GM19043 (cell line): ENCODE data around the gene THBS2.
"Not testable (repeated sequence)": the region's sequence is repeated elsewhere in the genome, so short reads cannot be mapped to it uniquely, and the experiment has no call there.

Source experiments
- ATAC-seq: cut with Tn5 transposase; IDR thresholded peaks from one replicate; pipeline ENCODE4 v1.9.1; 2021; ENCODE audit warnings: low read depth; ENCODE audit not compliant: unreplicated experiment

The THBS2 gene

GRCh38 chr6:169253337-169254238 lies at the start of gene THBS2:
Gene THBS2, minus strand, starts transcription at chr6:169253846. Its CDS starts 3,062 bp downstream, at chr6:169250784.
- ATAC-seq: no peak

- ATAC-seq: no peak
Observed at GRCh38 chr6:169302716-169303115, 49.1 kb upstream of the THBS2 start.

- no peak for ATAC-seq
Observed at GRCh38 chr6:169302255-169302654, 48.6 kb upstream of the THBS2 start.

GRCh38 chr6:169300916-169301315 lies 47.3 kb upstream of the THBS2 start:
- no peak for ATAC-seq

GRCh38 chr6:169298626-169299025 lies 45.0 kb upstream of the THBS2 start:
- not testable (repeated sequence) for ATAC-seq

- ATAC-seq: no peak
Observed at GRCh38 chr6:169296622-169297021, 43.0 kb upstream of the THBS2 start.

GRCh38 chr6:169296170-169296569 lies 42.5 kb upstream of the THBS2 start:
- ATAC-seq: no peak

GRCh38 chr6:169293196-169293595 lies 39.5 kb upstream of the THBS2 start:
- no peak for ATAC-seq

- no peak for ATAC-seq
Observed at GRCh38 chr6:169292338-169293124, 38.9 kb upstream of the THBS2 start.

GRCh38 chr6:169291646-169292337 lies 38.1 kb upstream of the THBS2 start:
- no peak for ATAC-seq

- no peak for ATAC-seq
Observed at GRCh38 chr6:169291148-169291547, 37.5 kb upstream of the THBS2 start.

GRCh38 chr6:169289619-169290339 lies 36.1 kb upstream of the THBS2 start:
- ATAC-seq: no peak

GRCh38 chr6:169289257-169289618 lies 35.6 kb upstream of the THBS2 start:
- no peak for ATAC-seq

GRCh38 chr6:169288591-169288990 lies 34.9 kb upstream of the THBS2 start:
- no peak for ATAC-seq

GRCh38 chr6:169287675-169288074 lies 34.0 kb upstream of the THBS2 start:
- ATAC-seq: no peak

GRCh38 chr6:169286961-169287360 lies 33.3 kb upstream of the THBS2 start:
- ATAC-seq: no peak

- no peak for ATAC-seq
Observed at GRCh38 chr6:169285165-169285564, 31.5 kb upstream of the THBS2 start.

GRCh38 chr6:169283924-169284323 lies 30.3 kb upstream of the THBS2 start:
- ATAC-seq: no peak

GRCh38 chr6:169282043-169282442 lies 28.4 kb upstream of the THBS2 start:
- no peak for ATAC-seq

GRCh38 chr6:169277619-169278018 lies 24.0 kb upstream of the THBS2 start:
- no peak for ATAC-seq
